ENCODE results near the gene AARS1.

GRCh38 chr16:70295634-70296033 is 6.3 kb upstream of the AARS1 start:
- TF ChIP-seq TAF1 (conservative IDR thresholded peaks at IDR 0.05) (no peak), ATF3 (IDR thresholded peaks at IDR 0.05) (no peak), GABPA (IDR thresholded peaks at IDR 0.05 in 1 of 2, conservative IDR thresholded peaks at IDR 0.05 in 1 of 2) (no peak), RAD21 (IDR thresholded peaks at IDR 0.05) (no peak), YY1 (IDR thresholded peaks at IDR 0.05) (no peak), JUND (IDR thresholded peaks at IDR 0.05) (no peak), EGR1 (IDR thresholded peaks at IDR 0.05; ENCODE audit: low read depth in 2 of 2) (no peak)
- TF ChIP-seq, protein P1, sequence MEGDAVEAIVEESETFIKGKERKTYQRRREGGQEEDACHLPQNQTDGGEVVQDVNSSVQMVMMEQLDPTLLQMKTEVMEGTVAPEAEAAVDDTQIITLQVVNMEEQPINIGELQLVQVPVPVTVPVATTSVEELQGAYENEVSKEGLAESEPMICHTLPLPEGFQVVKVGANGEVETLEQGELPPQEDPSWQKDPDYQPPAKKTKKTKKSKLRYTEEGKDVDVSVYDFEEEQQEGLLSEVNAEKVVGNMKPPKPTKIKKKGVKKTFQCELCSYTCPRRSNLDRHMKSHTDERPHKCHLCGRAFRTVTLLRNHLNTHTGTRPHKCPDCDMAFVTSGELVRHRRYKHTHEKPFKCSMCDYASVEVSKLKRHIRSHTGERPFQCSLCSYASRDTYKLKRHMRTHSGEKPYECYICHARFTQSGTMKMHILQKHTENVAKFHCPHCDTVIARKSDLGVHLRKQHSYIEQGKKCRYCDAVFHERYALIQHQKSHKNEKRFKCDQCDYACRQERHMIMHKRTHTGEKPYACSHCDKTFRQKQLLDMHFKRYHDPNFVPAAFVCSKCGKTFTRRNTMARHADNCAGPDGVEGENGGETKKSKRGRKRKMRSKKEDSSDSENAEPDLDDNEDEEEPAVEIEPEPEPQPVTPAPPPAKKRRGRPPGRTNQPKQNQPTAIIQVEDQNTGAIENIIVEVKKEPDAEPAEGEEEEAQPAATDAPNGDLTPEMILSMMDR (IDR thresholded peaks at IDR 0.05; ENCODE audit: low read depth, low read length, missing input control) = no peak
- TF ChIP-seq, protein P2, sequence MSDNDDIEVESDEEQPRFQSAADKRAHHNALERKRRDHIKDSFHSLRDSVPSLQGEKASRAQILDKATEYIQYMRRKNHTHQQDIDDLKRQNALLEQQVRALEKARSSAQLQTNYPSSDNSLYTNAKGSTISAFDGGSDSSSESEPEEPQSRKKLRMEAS (IDR thresholded peaks at IDR 0.05) = no peak
